Osteocyte (in vitro differentiated cells): ENCODE data around the gene REST. TPM values are rescaled to one million over a fixed set of nuclear protein-coding genes. Genes with fewer than 3 reads are reported as not detected.
A peak's percentile ranks its signal among the peaks of the same experiment; 100 is the strongest.

Source experiments
- DNase-seq: peaks from one replicate; pipeline ENCODE4 v3.0.0; 2021; ENCODE audit warnings: mixed read lengths; ENCODE audit not compliant: unreplicated experiment; ENCODE audit errors: extremely low spot score
- H3K27ac Mint-ChIP-seq: one replicate; pipeline ENCODE4 v1.8.0; 2021; ENCODE audit warnings: mild to moderate bottlenecking, mixed read lengths; ENCODE audit not compliant: unreplicated experiment
- H3K27me3 Mint-ChIP-seq: one replicate; pipeline ENCODE4 v1.8.0; 2021; ENCODE audit warnings: mixed read lengths; ENCODE audit not compliant: unreplicated experiment
- H3K36me3 Mint-ChIP-seq: one replicate; pipeline ENCODE4 v1.8.0; 2021; ENCODE audit warnings: mixed read lengths; ENCODE audit not compliant: unreplicated experiment
- H3K4me1 Mint-ChIP-seq: one replicate; pipeline ENCODE4 v1.8.0; 2021; ENCODE audit warnings: mixed read lengths; ENCODE audit not compliant: unreplicated experiment
- H3K4me3 Mint-ChIP-seq: one replicate; pipeline ENCODE4 v1.8.0; 2021; ENCODE audit warnings: mild to moderate bottlenecking, moderate library complexity, mixed read lengths; ENCODE audit not compliant: unreplicated experiment
- H3K9me3 Mint-ChIP-seq: one replicate; pipeline ENCODE4 v1.8.0; 2021; ENCODE audit warnings: mixed read lengths; ENCODE audit not compliant: unreplicated experiment
- total RNA-seq: library from RNA; stranded (reverse); gene quantifications from 2 replicates; pipeline ENCODE4 v1.2.1, GENCODE V29; 2021
- TF ChIP-seq, protein P1 (sequence below): fragments of 200-600 bp; sonication (generic); IDR thresholded peaks from 2 replicates; pipeline ENCODE4 v1.5.0; 2021; ENCODE audit warnings: antibody characterized with exemption, mild to moderate bottlenecking, moderate library complexity

The REST gene
- total RNA-seq, 1 donor from 2014 or later, result 55.5 TPM

DNA sequence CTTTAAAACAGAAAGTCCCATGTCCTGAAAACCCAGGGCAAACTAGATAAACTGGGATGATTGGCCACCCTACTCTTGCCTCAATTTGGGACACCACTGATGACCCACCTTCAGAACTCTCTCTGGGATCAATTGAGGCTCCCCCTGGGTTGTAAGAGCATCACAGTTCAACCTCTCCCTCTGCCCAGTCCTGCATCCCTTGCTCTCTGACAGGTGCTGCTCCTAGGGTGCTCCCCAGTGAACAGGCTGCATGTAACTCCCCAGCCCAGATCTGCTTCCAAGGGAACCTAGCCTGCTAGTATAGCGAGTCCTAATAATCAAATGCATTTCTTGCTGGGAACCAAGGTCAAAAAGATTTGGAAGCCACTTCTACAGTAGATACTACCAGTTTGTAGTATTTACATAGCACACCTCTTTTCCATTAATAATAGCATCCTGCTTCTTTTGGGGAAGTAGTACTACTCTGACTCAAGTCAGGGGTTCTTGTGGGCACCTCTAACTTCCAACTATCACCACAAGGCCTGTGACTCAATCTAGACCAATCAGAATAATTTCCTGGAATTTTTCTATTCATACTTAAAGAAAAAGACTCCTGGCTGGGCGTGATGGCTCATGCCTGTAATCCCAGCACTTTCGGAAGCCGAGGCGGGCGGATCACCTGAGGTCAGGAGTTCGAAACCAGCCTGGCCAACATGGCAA is 44.1 kb upstream of the REST start:
- no peak for DNase-seq
- no peak overlapping the region for H3K4me3 Mint-ChIP-seq
- H3K27ac Mint-ChIP-seq, result no peak overlapping the region
- no peaks in the 10 kb centered on the region for H3K36me3 Mint-ChIP-seq
- no peaks in the 10 kb centered on the region for H3K9me3 Mint-ChIP-seq
- TF ChIP-seq, protein P1, sequence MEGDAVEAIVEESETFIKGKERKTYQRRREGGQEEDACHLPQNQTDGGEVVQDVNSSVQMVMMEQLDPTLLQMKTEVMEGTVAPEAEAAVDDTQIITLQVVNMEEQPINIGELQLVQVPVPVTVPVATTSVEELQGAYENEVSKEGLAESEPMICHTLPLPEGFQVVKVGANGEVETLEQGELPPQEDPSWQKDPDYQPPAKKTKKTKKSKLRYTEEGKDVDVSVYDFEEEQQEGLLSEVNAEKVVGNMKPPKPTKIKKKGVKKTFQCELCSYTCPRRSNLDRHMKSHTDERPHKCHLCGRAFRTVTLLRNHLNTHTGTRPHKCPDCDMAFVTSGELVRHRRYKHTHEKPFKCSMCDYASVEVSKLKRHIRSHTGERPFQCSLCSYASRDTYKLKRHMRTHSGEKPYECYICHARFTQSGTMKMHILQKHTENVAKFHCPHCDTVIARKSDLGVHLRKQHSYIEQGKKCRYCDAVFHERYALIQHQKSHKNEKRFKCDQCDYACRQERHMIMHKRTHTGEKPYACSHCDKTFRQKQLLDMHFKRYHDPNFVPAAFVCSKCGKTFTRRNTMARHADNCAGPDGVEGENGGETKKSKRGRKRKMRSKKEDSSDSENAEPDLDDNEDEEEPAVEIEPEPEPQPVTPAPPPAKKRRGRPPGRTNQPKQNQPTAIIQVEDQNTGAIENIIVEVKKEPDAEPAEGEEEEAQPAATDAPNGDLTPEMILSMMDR, result no peak
- peaks cover 6% of the 10 kb centered on the region for H3K27me3 Mint-ChIP-seq
- H3K4me1 Mint-ChIP-seq, result no peaks in the 10 kb centered on the region

DNA sequence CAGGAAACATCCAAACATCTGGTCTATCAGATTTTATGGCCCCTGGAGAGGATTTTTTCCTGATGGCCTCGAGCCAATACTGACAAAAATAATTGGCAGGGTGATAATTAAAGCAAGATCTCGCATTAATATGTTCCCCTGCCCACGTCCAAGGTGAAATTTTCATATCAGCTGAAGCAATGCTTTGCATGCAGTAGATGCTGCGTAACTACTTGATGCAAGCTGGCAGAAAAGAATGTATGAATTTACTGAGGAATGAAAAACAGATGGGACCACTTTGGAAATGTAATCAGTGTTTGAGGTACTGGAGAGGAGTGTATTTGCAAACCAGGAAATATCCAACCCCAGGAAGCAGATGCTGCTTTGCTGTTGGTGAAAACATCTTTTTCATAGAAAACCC is 36.8 kb upstream of the REST start:
- TF ChIP-seq, protein P1, result no peak
- Mint-ChIP-seq H3K36me3 (no peaks in the 10 kb centered on the region), H3K27me3 (peaks cover 17% of the 10 kb centered on the region), H3K9me3 (no peaks in the 10 kb centered on the region), H3K27ac (no peak overlapping the region), H3K4me3 (no peak overlapping the region), H3K4me1 (peaks cover 10% of the 10 kb centered on the region)
- DNase-seq, result no peak

DNA sequence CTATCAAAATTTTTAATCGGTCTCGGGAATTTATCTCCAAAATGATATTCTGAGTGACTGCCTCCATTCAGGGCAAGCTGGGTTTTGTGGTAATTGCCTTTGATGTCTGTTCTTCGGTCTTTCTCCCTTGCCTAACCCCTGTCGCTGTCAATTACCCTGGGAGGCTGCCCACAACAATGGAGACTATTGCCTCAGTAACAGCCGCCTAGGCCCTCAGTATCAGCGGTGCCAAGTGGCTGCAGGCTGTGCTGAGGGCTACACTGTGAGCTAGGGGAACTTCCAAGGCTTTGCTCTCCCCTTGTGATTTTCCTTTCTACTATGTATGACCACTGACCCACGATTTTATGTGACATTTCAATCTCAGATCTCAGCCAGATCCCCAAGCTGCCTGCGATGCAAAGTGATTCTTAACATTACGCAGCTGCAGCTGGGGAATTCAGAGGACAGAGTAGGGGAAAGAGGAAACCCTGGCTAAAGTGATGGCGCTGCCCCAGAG is 36.3 kb upstream of the REST start:
- Mint-ChIP-seq H3K4me1 (peaks cover 10% of the 10 kb centered on the region), H3K4me3 (peak overlapping the region; percentile 35), H3K27me3 (peaks cover 17% of the 10 kb centered on the region), H3K9me3 (no peaks in the 10 kb centered on the region), H3K27ac (no peak overlapping the region), H3K36me3 (no peaks in the 10 kb centered on the region)
- DNase-seq, result no peak
- TF ChIP-seq, protein P1, result no peak

DNA sequence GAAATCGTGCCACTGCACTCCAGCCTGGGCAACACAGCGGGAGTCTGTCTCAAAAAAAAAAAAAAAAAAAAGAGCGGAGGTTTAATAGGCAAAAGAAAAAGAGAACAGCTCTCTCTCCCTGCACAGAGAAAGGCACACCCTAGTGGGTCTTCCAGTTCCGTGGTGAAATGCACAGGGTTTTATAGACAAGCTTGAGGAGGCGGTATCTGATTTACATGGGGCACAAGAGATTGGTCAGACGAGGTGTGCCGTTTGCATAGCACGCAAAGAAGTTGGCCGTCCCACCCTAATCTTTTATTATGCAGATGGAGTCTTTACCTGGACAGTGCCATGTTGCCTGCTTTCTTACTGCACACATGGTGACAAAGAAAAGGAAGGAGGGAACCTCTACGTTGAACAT is 33.5 kb upstream of the REST start:
- TF ChIP-seq, protein P1, result no peak
- no peaks in the 10 kb centered on the region for H3K36me3 Mint-ChIP-seq
- DNase-seq, result no peak
- no peak overlapping the region for H3K27ac Mint-ChIP-seq
- H3K4me1 Mint-ChIP-seq, result peaks cover 10% of the 10 kb centered on the region
- no peak overlapping the region for H3K4me3 Mint-ChIP-seq
- no peaks in the 10 kb centered on the region for H3K9me3 Mint-ChIP-seq
- H3K27me3 Mint-ChIP-seq, result peaks cover 15% of the 10 kb centered on the region

DNA sequence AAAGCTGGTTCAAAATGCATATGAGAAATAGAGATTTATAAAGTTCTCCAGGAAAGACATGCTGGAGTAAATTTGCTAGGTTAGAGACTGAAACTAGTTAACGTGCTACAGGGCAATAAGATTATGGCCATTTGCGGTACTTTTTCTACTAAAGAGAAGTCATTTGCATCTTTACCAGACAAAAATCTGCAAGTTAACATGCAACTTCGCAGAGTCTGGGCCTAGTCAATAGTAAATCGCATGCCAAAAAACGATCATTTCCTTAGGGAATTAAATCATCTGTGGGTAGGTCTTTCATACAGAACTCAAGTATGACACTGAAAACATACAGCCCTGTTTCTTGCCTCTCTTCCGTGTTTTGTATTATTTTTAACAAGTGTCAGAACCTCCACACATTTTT is 32.8 kb upstream of the REST start:
- peaks cover 10% of the 10 kb centered on the region for H3K4me1 Mint-ChIP-seq
- no peaks in the 10 kb centered on the region for H3K9me3 Mint-ChIP-seq
- no peaks in the 10 kb centered on the region for H3K36me3 Mint-ChIP-seq
- no peak overlapping the region for H3K27ac Mint-ChIP-seq
- no peak for DNase-seq
- TF ChIP-seq, protein P1, result no peak
- H3K4me3 Mint-ChIP-seq, result no peak overlapping the region
- H3K27me3 Mint-ChIP-seq, result peaks cover 15% of the 10 kb centered on the region
